HEK293 (cell line): ENCODE measurements around the gene CD19.

Experiments used
- CTCF ChIA-PET: fragments of 350-600 bp; formaldehyde crosslinking; extraction: SDS; loops from one replicate; lab custom pipeline; 2021; ENCODE audit warnings: antibody characterized with exemption; lab: Yijun Ruan, JAX
- POLR2A ChIA-PET: fragments of 300-600 bp; formaldehyde crosslinking; extraction: SDS; loops from one replicate; lab custom pipeline; 2020; ENCODE audit warnings: antibody characterized with exemption, inconsistent platforms; lab: Yijun Ruan, JAX
- H3K27ac ChIP-seq: fragments of 200-500 bp; sonication (Bioruptor generic); 2 replicates; pipeline ENCODE4 v1.5.1; 2014; ENCODE audit warnings: low read depth, low read length, control low read depth, inconsistent platforms; ENCODE audit errors: extremely low read depth
- H3K36me3 ChIP-seq, 2 experiments: fragments of 200-500 bp in 1 of 2; sonication (Bioruptor generic) in 1 of 2; 1 replicate in 1 of 2; 2 replicates in 1 of 2; pipeline ENCODE4 v1.5.1; 2014 to 2017; ENCODE audit warnings: inconsistent platforms in 2 of 2, low read length in 2 of 2; ENCODE audit not compliant: control insufficient read depth in 2 of 2, insufficient read depth in 1 of 2
- H3K4me1 ChIP-seq: fragments of 200-500 bp; sonication (Bioruptor generic); 2 replicates; pipeline ENCODE4 v1.5.1; 2014; ENCODE audit warnings: mild to moderate bottlenecking, low read length, inconsistent platforms; ENCODE audit not compliant: control insufficient read depth, insufficient read depth
- H3K4me3 ChIP-seq: 2 replicates; pipeline ENCODE4 v1.5.1; 2011; ENCODE audit warnings: low read depth, mild to moderate bottlenecking, control low read depth, low read length, moderate library complexity
- H3K9me3 ChIP-seq: fragments of 200-500 bp; sonication (Bioruptor generic); 2 replicates; pipeline ENCODE4 v1.5.1; 2014; ENCODE audit warnings: low read depth, low read length, inconsistent platforms; ENCODE audit not compliant: control insufficient read depth, insufficient read depth
- CTCF ChIP-seq: fragments of 450-650 bp; formaldehyde crosslinking; IDR thresholded peaks from 2 replicates; pipeline ENCODE4 v1.5.1; 2016; ENCODE audit warnings: missing biosample characterization, missing genetic modification characterization
- EGR2 ChIP-seq: fragments of 450-650 bp; formaldehyde crosslinking; IDR thresholded peaks from 2 replicates; pipeline ENCODE4 v1.5.1; 2016; ENCODE audit warnings: low read depth, missing biosample characterization, missing genetic modification characterization
- GFI1B ChIP-seq: fragments of 450-650 bp; formaldehyde crosslinking; IDR thresholded peaks from 2 replicates; pipeline ENCODE4 v1.5.1; 2016; ENCODE audit warnings: missing biosample characterization, missing genetic modification characterization
- GLIS1 ChIP-seq: fragments of 450-650 bp; formaldehyde crosslinking; IDR thresholded peaks from 2 replicates; pipeline ENCODE4 v1.5.1; 2016; ENCODE audit warnings: missing biosample characterization, missing genetic modification characterization
- HIC1 ChIP-seq: fragments of 450-650 bp; formaldehyde crosslinking; IDR thresholded peaks from 2 replicates; pipeline ENCODE4 v1.5.1; 2016; ENCODE audit warnings: missing biosample characterization, missing genetic modification characterization
- KLF17 ChIP-seq: fragments of 450-650 bp; formaldehyde crosslinking; IDR thresholded peaks from 2 replicates; pipeline ENCODE4 v1.5.1; 2016; ENCODE audit warnings: missing biosample characterization, missing genetic modification characterization
- REST ChIP-seq: fragments of 450-650 bp; formaldehyde crosslinking; IDR thresholded peaks from 2 replicates; pipeline ENCODE4 v1.5.1; 2016; ENCODE audit warnings: missing biosample characterization, missing genetic modification characterization
- SCRT2 ChIP-seq: fragments of 450-650 bp; formaldehyde crosslinking; IDR thresholded peaks from 2 replicates; pipeline ENCODE4 v1.5.1; 2016; ENCODE audit warnings: missing biosample characterization, missing genetic modification characterization
- SETDB1 ChIP-seq: IDR thresholded peaks from one replicate; pipeline ENCODE4 v1.6.1; 2017; ENCODE audit warnings: mild to moderate bottlenecking, low read length, moderate library complexity, mixed read lengths; ENCODE audit not compliant: insufficient read length
- YY1 ChIP-seq: fragments of 450-650 bp; formaldehyde crosslinking; IDR thresholded peaks from 2 replicates; pipeline ENCODE4 v1.5.1; 2018; ENCODE audit warnings: missing biosample characterization, missing genetic modification characterization
- ZNF2 ChIP-seq: fragments of 450-650 bp; formaldehyde crosslinking; IDR thresholded peaks from 2 replicates; pipeline ENCODE4 v1.5.1; 2016; ENCODE audit warnings: missing biosample characterization, missing genetic modification characterization
- ZNF324 ChIP-seq: fragments of 450-650 bp; formaldehyde crosslinking; IDR thresholded peaks from 2 replicates; pipeline ENCODE4 v1.5.1; 2016; ENCODE audit warnings: missing biosample characterization, missing genetic modification characterization
- ZNF335 ChIP-seq: fragments of 450-650 bp; formaldehyde crosslinking; conservative IDR thresholded peaks from 2 replicates; pipeline ENCODE4 v1.5.1; 2016; ENCODE audit warnings: missing biosample characterization, missing genetic modification characterization
- ZNF341 ChIP-seq: fragments of 450-650 bp; formaldehyde crosslinking; IDR thresholded peaks from 2 replicates; pipeline ENCODE4; 2016; ENCODE audit warnings: low read depth, missing biosample characterization, missing genetic modification characterization
- ZNF350 ChIP-seq: fragments of 450-650 bp; formaldehyde crosslinking; IDR thresholded peaks from 2 replicates; pipeline ENCODE4 v1.5.0; 2017; ENCODE audit warnings: missing biosample characterization, mild to moderate bottlenecking, missing genetic modification characterization
- ZNF518A ChIP-seq: fragments of 450-650 bp; formaldehyde crosslinking; conservative IDR thresholded peaks from 2 replicates; pipeline ENCODE4 v1.5.1; 2016; ENCODE audit warnings: low read depth, missing biosample characterization, missing genetic modification characterization
- ZNF521 ChIP-seq: fragments of 450-650 bp; formaldehyde crosslinking; IDR thresholded peaks from 2 replicates; pipeline ENCODE4 v1.5.1; 2017; ENCODE audit warnings: missing biosample characterization, mild to moderate bottlenecking, missing genetic modification characterization
- ZNF623 ChIP-seq: fragments of 450-650 bp; formaldehyde crosslinking; IDR thresholded peaks from 2 replicates; pipeline ENCODE4 v1.5.1; 2016; ENCODE audit warnings: missing biosample characterization, missing genetic modification characterization
- ZNF658 ChIP-seq: fragments of 450-650 bp; formaldehyde crosslinking; IDR thresholded peaks from 2 replicates; pipeline ENCODE4; 2016; ENCODE audit warnings: missing biosample characterization, missing genetic modification characterization
- ZNF664 ChIP-seq: fragments of 450-650 bp; formaldehyde crosslinking; IDR thresholded peaks from 2 replicates; pipeline ENCODE4 v1.5.1; 2016; ENCODE audit warnings: missing biosample characterization, missing genetic modification characterization
- ZNF830 ChIP-seq: fragments of 450-650 bp; IDR thresholded peaks from 2 replicates; pipeline ENCODE4 v1.5.0; 2018; ENCODE audit warnings: missing biosample characterization, missing genetic modification characterization, low read depth, mild to moderate bottlenecking, moderate library complexity
- ZXDB ChIP-seq: fragments of 450-650 bp; formaldehyde crosslinking; IDR thresholded peaks from 2 replicates; pipeline ENCODE4 v1.5.1; 2016; ENCODE audit warnings: missing biosample characterization, missing genetic modification characterization

The CD19 gene

GRCh38 chr16:28910086-28911031, 21.4 kb upstream of the CD19 start (continued):
- peak; percentile 73; the same call in 1 of the 2 replicates for TF ChIP-seq GFI1B (tag by site-specific recombination)
- TF ChIP-seq CTCF (tag by site-specific recombination) = no peak
- peak; percentile 38; the same call in 1 of the 2 replicates for TF ChIP-seq EGR2 (tag by site-specific recombination)
- peak; percentile 66 for TF ChIP-seq HIC1 (tag by site-specific recombination)
- TF ChIP-seq ZNF350 (tag by site-specific recombination) = no peak
- 0 out of 2 replicates have a peak, but pooled peaks have one; percentile 23 for TF ChIP-seq ZNF2 (tag by site-specific recombination)
- no peak for TF ChIP-seq ZNF341 (tag by site-specific recombination)
- TF ChIP-seq ZNF335 (tag by site-specific recombination) = peak; percentile 85
- 0 out of 2 replicates have a peak, but pooled peaks have one; percentile 20 for TF ChIP-seq ZXDB (tag by site-specific recombination)
- 0 out of 2 replicates have a peak, but pooled peaks have one; percentile 33 for TF ChIP-seq ZNF324 (tag by site-specific recombination)
- TF ChIP-seq ZNF521 (tag by site-specific recombination) = no peak
- TF ChIP-seq KLF17 (tag by site-specific recombination) = 0 out of 2 replicates have a peak, but pooled peaks have one; percentile 33
- no peak for TF ChIP-seq REST (tag by site-specific recombination)
- peak; percentile 40 for TF ChIP-seq GLIS1 (tag by site-specific recombination)

GRCh38 chr16:28912558-28912957, 19.2 kb upstream of the CD19 start:
- Histone ChIP-seq H3K36me3 (peaks cover 0 to 13% of the 10 kb centered on the region in 2 experiments; a peak in 2 of 3 replicates), H3K4me3 (no peak overlapping the region), H3K27ac (no peak overlapping the region), H3K9me3 (no peaks in the 10 kb centered on the region), H3K4me1 (no peaks in the 10 kb centered on the region)
- POLR2A ChIA-PET = interaction anchor here (1.8 kb wide), 1 partner anchor 13 kb away, joined by 10 read pairs; the partner anchor contains the start of gene RABEP2
- CTCF ChIA-PET = interaction anchor here (1.0 kb wide), 1 partner anchor 33 kb away, joined by 3 read pairs; no protein-coding TSS in a partner anchor
- TF ChIP-seq ZNF830 (tag by site-specific recombination) = no peak
- no peak for TF ChIP-seq SCRT2 (tag by site-specific recombination)
- no peak for TF ChIP-seq ZNF664 (tag by site-specific recombination)
- TF ChIP-seq ZNF518A (tag by site-specific recombination) = no peak
- TF ChIP-seq YY1 (tag by site-specific recombination) = no peak
- no peak for TF ChIP-seq ZNF658 (tag by site-specific recombination)
- no peak for TF ChIP-seq SETDB1
- no peak for TF ChIP-seq ZNF623
